ENCODE results near the gene IL1RL1. TPM values are rescaled to one million over a fixed set of nuclear protein-coding genes. Genes with fewer than 3 reads are reported as not detected.

IL1RL1 gene
- polyA plus RNA-seq, 1 donor from 2014 or later, result not detected

DNA sequence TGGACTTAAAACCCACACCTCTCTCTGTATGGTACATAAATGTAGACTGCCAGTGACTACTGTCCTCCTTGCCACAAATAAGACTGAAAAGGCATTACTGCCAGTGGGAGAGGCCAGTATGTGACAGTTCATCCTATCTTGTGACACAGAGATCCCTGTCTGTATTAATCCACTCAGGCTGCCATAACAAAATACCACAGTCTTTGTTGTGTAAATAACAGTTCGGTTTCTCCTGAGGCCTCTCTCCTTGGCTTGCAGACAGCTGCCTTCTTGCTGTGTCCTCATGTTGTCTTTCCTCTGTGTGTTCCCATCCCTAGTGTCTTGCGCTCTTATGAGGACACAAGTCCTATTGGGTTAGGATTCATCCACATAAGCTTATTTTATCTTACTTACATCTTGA, 46.4 kb upstream of the IL1RL1 start:
- no peak overlapping the region for H3K27ac ChIP-seq (ENCODE audit: low read length)
- no peak overlapping the region for H3K9ac ChIP-seq (ENCODE audit: low read length)
- no peaks in the 10 kb centered on the region for H3K36me3 ChIP-seq (ENCODE audit: insufficient read depth, low read length)
- H3K79me2 ChIP-seq (replicated peaks; ENCODE audit: insufficient read depth, low read length), result no peaks in the 10 kb centered on the region
- no peak overlapping the region for H3K4me2 ChIP-seq (ENCODE audit: low read length)
- no peaks in the 10 kb centered on the region for H3K9me3 ChIP-seq (ENCODE audit: low read length)
- H3K9me2 ChIP-seq (ENCODE audit: insufficient read depth, low read length), result no peaks in the 10 kb centered on the region
- no peaks in the 10 kb centered on the region for H3F3A ChIP-seq (ENCODE audit: insufficient read depth, low read length, poor library complexity, severe bottlenecking)
- no peak overlapping the region for H3K4me3 ChIP-seq (ENCODE audit: low read length)
- H4K20me1 ChIP-seq (ENCODE audit: insufficient read depth), result no peaks in the 10 kb centered on the region
- no peaks in the 10 kb centered on the region for H3K27me3 ChIP-seq (ENCODE audit: insufficient read depth, low read depth, low read length)
- no peak overlapping the region for H2AFZ ChIP-seq (ENCODE audit: low read depth, low read length)
- TF ChIP-seq RAD21 (conservative IDR thresholded peaks at IDR 0.05) (no peak), EZH2 (IDR thresholded peaks at IDR 0.05; ENCODE audit: borderline replicate concordance, insufficient read depth, low read length, poor library complexity, severe bottlenecking) (no peak), SMC3 (conservative IDR thresholded peaks at IDR 0.05; ENCODE audit: poor library complexity) (no peak), POLR2AphosphoS5 (IDR thresholded peaks at IDR 0.05) (no peak), MXI1 (conservative IDR thresholded peaks at IDR 0.05; ENCODE audit: poor library complexity, severe bottlenecking) (no peak)
- TF ChIP-seq, protein P1, sequence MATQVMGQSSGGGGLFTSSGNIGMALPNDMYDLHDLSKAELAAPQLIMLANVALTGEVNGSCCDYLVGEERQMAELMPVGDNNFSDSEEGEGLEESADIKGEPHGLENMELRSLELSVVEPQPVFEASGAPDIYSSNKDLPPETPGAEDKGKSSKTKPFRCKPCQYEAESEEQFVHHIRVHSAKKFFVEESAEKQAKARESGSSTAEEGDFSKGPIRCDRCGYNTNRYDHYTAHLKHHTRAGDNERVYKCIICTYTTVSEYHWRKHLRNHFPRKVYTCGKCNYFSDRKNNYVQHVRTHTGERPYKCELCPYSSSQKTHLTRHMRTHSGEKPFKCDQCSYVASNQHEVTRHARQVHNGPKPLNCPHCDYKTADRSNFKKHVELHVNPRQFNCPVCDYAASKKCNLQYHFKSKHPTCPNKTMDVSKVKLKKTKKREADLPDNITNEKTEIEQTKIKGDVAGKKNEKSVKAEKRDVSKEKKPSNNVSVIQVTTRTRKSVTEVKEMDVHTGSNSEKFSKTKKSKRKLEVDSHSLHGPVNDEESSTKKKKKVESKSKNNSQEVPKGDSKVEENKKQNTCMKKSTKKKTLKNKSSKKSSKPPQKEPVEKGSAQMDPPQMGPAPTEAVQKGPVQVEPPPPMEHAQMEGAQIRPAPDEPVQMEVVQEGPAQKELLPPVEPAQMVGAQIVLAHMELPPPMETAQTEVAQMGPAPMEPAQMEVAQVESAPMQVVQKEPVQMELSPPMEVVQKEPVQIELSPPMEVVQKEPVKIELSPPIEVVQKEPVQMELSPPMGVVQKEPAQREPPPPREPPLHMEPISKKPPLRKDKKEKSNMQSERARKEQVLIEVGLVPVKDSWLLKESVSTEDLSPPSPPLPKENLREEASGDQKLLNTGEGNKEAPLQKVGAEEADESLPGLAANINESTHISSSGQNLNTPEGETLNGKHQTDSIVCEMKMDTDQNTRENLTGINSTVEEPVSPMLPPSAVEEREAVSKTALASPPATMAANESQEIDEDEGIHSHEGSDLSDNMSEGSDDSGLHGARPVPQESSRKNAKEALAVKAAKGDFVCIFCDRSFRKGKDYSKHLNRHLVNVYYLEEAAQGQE (IDR thresholded peaks at IDR 0.05; ENCODE audit: borderline replicate concordance), result no peak

DNA sequence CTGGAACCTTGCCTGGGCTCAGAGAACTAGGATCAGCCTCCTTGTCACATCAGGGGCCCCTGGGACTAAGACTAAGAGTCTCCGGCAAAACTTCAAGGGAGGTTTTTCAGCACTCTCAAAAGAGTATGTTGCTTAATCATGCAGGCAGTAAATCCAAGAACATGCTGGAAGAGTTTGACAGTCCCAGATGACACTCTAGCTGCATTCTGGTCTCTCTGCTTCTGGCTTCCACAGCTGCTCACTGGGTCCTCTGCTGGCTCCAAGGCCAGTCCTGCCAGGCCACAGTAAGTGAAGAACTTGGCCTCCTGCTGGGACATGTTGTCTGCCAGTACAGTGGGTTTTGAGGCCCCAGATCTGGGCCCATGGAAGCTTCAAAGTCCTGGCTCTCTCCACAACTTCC, 45.2 kb upstream of the IL1RL1 start:
- no peaks in the 10 kb centered on the region for H4K20me1 ChIP-seq (ENCODE audit: insufficient read depth)
- TF ChIP-seq RAD21 (conservative IDR thresholded peaks at IDR 0.05) (no peak), EZH2 (IDR thresholded peaks at IDR 0.05; ENCODE audit: borderline replicate concordance, insufficient read depth, low read length, poor library complexity, severe bottlenecking) (no peak), EP300 (conservative IDR thresholded peaks at IDR 0.05; ENCODE audit: poor library complexity, severe bottlenecking) (no peak), MXI1 (conservative IDR thresholded peaks at IDR 0.05; ENCODE audit: poor library complexity, severe bottlenecking) (no peak), SMC3 (conservative IDR thresholded peaks at IDR 0.05; ENCODE audit: poor library complexity) (no peak), TAF1 (IDR thresholded peaks at IDR 0.05; ENCODE audit: low read depth) (no peak), POLR2AphosphoS5 (IDR thresholded peaks at IDR 0.05) (no peak)
- TF ChIP-seq, protein P2, sequence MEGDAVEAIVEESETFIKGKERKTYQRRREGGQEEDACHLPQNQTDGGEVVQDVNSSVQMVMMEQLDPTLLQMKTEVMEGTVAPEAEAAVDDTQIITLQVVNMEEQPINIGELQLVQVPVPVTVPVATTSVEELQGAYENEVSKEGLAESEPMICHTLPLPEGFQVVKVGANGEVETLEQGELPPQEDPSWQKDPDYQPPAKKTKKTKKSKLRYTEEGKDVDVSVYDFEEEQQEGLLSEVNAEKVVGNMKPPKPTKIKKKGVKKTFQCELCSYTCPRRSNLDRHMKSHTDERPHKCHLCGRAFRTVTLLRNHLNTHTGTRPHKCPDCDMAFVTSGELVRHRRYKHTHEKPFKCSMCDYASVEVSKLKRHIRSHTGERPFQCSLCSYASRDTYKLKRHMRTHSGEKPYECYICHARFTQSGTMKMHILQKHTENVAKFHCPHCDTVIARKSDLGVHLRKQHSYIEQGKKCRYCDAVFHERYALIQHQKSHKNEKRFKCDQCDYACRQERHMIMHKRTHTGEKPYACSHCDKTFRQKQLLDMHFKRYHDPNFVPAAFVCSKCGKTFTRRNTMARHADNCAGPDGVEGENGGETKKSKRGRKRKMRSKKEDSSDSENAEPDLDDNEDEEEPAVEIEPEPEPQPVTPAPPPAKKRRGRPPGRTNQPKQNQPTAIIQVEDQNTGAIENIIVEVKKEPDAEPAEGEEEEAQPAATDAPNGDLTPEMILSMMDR (IDR thresholded peaks at IDR 0.05; ENCODE audit: poor library complexity, severe bottlenecking), result no peak
- TF ChIP-seq, protein P1 (IDR thresholded peaks at IDR 0.05; ENCODE audit: borderline replicate concordance), result no peak
- H3K9me3 ChIP-seq (ENCODE audit: low read length), result no peaks in the 10 kb centered on the region
- H3K9ac ChIP-seq (ENCODE audit: low read length), result no peak overlapping the region
- H3K27ac ChIP-seq (ENCODE audit: low read length), result no peak overlapping the region
- no peaks in the 10 kb centered on the region for H3K9me2 ChIP-seq (ENCODE audit: insufficient read depth, low read length)
- H3K27me3 ChIP-seq (ENCODE audit: insufficient read depth, low read depth, low read length), result no peaks in the 10 kb centered on the region
- no peaks in the 10 kb centered on the region for H3F3A ChIP-seq (ENCODE audit: insufficient read depth, low read length, poor library complexity, severe bottlenecking)
- no peaks in the 10 kb centered on the region for H3K36me3 ChIP-seq (ENCODE audit: insufficient read depth, low read length)
- H2AFZ ChIP-seq (ENCODE audit: low read depth, low read length), result no peak overlapping the region
- H3K79me2 ChIP-seq (replicated peaks; ENCODE audit: insufficient read depth, low read length), result no peaks in the 10 kb centered on the region
- no peak overlapping the region for H3K4me3 ChIP-seq (ENCODE audit: low read length)
- H3K4me2 ChIP-seq (ENCODE audit: low read length), result no peak overlapping the region
